HUDEP-2 (cell line): ENCODE results near the gene EIF3B.

Experiments
- DNase-seq, 76 experiments: peaks; one replicate each; lab custom pipeline; 2025; ENCODE audit not compliant: unreplicated experiment in 76 of 76; lab: John Stamatoyannopoulos, UW

The EIF3B gene

GRCh38 chr7:2420216-2420933 is 65.7 kb downstream of the EIF3B start:
- no peak for DNase-seq

DNA sequence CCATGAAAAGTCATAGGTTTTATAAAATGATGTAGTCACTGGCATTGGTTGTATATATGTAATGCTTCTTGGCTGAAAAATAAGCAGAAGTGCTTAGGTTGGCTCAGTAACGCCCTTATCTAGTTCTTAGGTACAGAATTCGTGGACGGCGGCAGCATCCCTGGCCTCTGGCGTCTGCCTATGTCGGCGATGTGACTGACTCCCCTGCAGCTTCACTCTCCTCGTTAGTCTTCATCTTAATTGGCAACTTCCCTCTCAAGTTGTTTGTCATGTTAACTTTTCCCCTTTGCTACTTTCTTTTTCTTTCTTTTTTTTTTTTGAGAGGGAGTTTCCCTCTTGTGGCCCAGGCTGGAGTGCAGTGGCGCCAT is 67.3 kb downstream of the EIF3B start:
- no peak for DNase-seq

DNA sequence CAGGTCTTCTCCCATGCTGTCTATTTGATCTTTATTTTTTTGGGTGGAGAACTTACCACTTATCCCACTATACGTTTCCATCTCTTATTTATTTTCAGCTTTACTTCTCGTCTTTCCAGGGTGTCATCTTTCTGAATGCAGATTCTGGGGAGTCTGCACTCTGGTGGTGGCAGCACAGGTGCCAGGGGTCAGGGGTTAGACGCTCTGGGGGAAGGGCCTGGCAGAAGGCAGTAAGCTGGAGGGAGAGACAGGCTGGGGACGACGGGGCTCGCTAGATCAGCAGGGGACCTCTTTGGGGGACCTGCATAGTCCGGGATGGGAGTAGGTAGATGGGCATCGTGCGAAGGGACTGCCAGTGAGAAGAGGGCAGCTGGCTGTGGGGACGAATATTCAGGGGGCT is 71.1 kb downstream of the EIF3B start:
- no peak for DNase-seq
